ENCODE measurements around the gene OXCT2.
"Not testable (repeated sequence)": the region's sequence is repeated elsewhere in the genome, so short reads cannot be mapped to it uniquely, and the experiment has no call there.

DNA sequence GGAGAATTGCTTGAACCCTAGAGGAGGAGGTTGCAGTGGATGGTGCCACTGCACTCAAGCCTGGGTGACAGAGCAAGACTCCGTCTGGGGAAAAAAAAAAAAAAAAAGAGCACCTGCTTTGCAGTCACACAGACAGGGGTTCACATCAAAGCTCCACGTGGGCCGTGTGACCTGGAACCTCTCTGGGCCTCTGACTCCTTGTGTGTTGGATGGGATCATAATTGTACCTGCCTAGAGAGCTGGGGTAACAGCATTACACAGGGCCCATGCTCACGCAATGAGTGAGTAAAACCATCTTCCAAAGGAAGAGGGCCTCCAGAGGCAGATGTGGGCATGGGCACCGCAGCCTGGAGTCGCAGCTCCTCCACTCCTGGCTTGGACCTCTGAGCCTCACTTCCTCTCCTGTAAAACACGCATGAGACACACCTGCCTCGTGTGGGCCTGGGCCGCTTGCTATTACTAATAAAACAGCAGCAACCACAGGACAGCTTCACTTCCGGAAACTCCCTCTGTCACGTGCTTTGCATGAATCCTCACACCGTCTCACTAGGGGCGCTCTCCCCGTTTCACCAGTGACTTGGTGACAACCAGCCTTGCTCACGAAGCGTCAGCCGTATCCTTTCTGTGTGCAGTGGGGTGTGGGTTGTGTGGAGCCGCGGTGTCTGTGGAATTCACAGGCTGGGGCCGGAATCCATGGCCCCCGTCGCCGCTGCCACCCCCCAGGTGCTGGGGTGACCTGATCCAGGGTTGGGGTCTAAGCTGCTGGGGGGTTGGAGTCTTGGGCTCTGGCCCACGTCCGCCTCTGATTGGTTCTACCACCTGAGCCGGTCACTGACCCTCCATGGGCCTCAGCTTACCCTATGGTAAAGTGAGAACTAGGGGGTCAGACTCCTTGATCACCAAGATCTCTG, 28.0 kb upstream of the OXCT2 start:
- TF ChIP-seq, protein P1, sequence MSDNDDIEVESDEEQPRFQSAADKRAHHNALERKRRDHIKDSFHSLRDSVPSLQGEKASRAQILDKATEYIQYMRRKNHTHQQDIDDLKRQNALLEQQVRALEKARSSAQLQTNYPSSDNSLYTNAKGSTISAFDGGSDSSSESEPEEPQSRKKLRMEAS (IDR thresholded peaks at IDR 0.05) = not testable (repeated sequence)
- TF ChIP-seq TAF1 (conservative IDR thresholded peaks at IDR 0.05); GABPA (IDR thresholded peaks at IDR 0.05 in 1 of 2, conservative IDR thresholded peaks at IDR 0.05 in 1 of 2): not testable (repeated sequence)
- TF ChIP-seq, protein P2, sequence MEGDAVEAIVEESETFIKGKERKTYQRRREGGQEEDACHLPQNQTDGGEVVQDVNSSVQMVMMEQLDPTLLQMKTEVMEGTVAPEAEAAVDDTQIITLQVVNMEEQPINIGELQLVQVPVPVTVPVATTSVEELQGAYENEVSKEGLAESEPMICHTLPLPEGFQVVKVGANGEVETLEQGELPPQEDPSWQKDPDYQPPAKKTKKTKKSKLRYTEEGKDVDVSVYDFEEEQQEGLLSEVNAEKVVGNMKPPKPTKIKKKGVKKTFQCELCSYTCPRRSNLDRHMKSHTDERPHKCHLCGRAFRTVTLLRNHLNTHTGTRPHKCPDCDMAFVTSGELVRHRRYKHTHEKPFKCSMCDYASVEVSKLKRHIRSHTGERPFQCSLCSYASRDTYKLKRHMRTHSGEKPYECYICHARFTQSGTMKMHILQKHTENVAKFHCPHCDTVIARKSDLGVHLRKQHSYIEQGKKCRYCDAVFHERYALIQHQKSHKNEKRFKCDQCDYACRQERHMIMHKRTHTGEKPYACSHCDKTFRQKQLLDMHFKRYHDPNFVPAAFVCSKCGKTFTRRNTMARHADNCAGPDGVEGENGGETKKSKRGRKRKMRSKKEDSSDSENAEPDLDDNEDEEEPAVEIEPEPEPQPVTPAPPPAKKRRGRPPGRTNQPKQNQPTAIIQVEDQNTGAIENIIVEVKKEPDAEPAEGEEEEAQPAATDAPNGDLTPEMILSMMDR (IDR thresholded peaks at IDR 0.05; ENCODE audit: low read depth, low read length, missing input control) = peak; percentile 24
